GM18519 (cell line): ENCODE data around the gene TRIM46.
"Not testable (repeated sequence)": the region's sequence is repeated elsewhere in the genome, so short reads cannot be mapped to it uniquely, and the experiment has no call there.

ENCODE experiments used
- ATAC-seq: cut with Tn5 transposase; IDR thresholded peaks from one replicate; pipeline ENCODE4 v1.9.1; 2021; ENCODE audit warnings: mild to moderate bottlenecking, moderate library complexity; ENCODE audit not compliant: unreplicated experiment, low FRiP score

Gene TRIM46

GRCh38 chr1:155184835-155185782, 11.5 kb downstream of the TRIM46 start:
- no peak for ATAC-seq

GRCh38 chr1:155185783-155186066, 12.1 kb downstream of the TRIM46 start:
- ATAC-seq = no peak

- no peak for ATAC-seq
These were observed 12.6 kb downstream of the TRIM46 start for GRCh38 chr1:155186067-155186793.

- ATAC-seq = no peak
These were observed 13.3 kb downstream of the TRIM46 start for GRCh38 chr1:155186794-155187455.

- ATAC-seq = no peak
These were observed 13.8 kb downstream of the TRIM46 start for GRCh38 chr1:155187456-155187891.

- ATAC-seq = no peak
These were observed 14.6 kb downstream of the TRIM46 start for GRCh38 chr1:155188268-155188667.

- not testable (repeated sequence) for ATAC-seq
These were observed 16.3 kb downstream of the TRIM46 start for GRCh38 chr1:155189926-155190325.

GRCh38 chr1:155191904-155192303, 18.3 kb downstream of the TRIM46 start:
- no peak for ATAC-seq

GRCh38 chr1:155192346-155193274, 19.0 kb downstream of the TRIM46 start:
- no peak for ATAC-seq

GRCh38 chr1:155193275-155193990, 19.8 kb downstream of the TRIM46 start:
- no peak for ATAC-seq

GRCh38 chr1:155193991-155194240, 20.3 kb downstream of the TRIM46 start:
- ATAC-seq = not testable (repeated sequence)

GRCh38 chr1:155195201-155196102, 21.8 kb downstream of the TRIM46 start:
- ATAC-seq = no peak

GRCh38 chr1:155196103-155196892, 22.6 kb downstream of the TRIM46 start:
- no peak for ATAC-seq

GRCh38 chr1:155196893-155197638, 23.4 kb downstream of the TRIM46 start:
- ATAC-seq = no peak

GRCh38 chr1:155197901-155198546, 24.4 kb downstream of the TRIM46 start:
- no peak for ATAC-seq

- ATAC-seq = no peak
These were observed 24.9 kb downstream of the TRIM46 start for GRCh38 chr1:155198547-155198906.

GRCh38 chr1:155199792-155200191, 26.1 kb downstream of the TRIM46 start:
- ATAC-seq = no peak
